ENCODE measurements around the gene CARD19. TPM values are rescaled to one million over a fixed set of nuclear protein-coding genes. Genes with fewer than 3 reads are reported as not detected.

CARD19 gene
- total RNA-seq, 1 donor from 2014 or later = 38.0 TPM

DNA sequence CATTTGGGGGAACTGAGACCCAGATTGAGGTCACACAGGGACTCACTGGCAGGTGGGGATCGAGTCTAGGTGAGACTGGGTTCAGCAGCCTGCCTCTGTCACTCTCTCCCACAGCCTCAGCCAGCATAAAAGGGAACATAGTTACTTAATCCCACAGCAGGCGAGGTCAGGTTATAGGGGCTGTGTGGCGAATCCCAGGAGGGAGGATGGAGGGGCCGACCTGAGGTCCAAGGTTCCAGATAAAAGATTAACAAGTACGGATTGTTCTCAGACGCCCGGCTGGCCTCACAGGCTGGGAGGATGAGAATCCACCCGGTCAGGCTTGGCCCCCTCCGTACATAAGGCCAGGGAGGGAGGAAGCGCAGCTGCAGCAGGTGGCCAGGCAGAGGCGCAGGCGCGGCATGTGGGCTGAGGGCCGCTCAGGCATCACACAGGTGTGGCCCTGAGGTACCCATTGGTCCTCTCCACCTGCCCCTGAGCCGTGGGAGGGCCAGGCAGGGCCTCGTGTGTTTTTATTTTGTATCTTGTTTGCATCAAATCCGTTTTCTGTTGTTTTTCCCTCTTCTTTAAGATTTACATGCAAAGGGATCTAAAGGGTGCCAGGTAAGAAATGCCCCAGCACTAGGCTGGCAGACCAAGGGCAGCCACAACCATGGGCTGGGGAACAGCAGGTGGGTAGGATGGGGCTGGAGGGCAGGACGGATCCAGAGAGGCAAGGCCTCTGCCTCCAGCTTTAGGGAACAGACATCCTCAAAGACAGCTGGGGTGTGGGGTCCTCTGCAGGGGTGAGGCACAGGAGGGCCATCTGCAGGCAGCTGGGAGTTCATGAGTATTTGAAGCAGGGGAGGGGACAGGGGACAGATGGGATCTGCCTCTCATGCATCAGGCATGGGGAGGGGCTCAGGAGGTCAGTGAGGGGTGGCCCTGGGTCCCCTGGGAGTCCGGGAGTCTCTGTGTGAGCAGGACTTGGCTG is 33.9 kb upstream of the CARD19 start:
- peak; percentile 69 for DNase-seq (ENCODE audit: low read depth)

DNA sequence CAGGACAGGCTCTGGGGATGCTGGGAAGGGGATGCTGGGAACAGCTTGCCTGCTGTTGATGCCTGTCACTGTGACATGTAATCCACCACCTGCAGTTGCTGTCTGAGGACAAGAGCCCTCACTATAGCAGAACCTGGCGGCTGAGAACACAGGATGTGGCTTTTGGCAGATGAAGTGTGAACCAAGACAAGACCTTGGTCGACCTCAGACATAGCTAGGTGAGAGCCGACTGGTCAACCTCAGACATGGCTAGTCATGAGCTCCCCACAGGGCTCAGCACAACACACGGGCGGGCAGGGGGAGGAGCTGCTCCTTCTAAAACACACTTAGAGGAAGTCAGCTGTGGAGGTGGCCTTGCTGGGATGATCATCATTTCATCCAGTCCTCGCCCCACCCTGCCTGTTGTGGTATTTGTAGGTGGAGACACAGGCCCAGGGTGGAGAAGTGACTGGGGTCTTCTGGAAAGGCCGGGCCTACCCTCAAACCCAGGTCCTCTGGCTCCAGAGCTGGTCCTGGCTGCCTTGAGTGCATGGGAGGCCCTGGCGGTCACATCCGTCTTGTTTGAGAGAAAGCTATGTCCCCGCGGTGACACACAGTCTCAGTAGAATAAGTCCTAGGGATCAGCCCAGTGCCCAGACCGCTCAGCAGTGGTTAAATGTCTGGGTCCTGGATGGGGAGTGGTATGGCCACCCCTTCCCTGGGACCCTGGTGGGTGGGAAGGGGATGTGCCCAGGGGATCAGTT is 31.5 kb upstream of the CARD19 start:
- DNase-seq (ENCODE audit: low read depth) = peak; percentile 64

DNA sequence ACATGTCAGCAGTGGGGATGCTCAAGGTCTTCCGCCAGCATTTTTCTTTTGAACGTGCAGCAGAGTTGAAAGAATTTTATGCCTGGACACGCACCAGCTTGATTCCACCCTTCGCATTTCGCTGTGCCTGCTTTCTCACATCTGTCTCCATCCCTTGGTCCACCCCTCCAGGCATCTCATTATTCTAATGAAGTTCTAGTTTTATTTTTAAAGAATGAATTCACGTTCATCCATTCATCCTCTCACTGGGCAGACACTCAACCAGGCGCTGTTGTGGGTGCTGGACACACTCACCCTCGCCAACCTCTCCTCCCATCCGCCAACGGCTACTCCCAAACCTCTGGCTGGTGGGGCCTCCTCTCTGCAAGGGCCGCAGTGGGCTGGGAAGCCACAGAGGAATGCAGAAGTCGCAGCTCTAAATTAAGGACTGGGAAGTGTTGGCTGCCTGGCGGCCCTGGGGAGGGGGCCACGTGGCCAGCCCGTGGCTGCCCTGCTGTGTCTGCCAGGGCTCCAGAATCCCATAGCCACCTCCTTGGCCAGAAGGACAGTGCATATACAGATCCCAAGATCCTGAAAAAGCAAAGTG is 30.8 kb upstream of the CARD19 start:
- no peak for DNase-seq (ENCODE audit: low read depth)

DNA sequence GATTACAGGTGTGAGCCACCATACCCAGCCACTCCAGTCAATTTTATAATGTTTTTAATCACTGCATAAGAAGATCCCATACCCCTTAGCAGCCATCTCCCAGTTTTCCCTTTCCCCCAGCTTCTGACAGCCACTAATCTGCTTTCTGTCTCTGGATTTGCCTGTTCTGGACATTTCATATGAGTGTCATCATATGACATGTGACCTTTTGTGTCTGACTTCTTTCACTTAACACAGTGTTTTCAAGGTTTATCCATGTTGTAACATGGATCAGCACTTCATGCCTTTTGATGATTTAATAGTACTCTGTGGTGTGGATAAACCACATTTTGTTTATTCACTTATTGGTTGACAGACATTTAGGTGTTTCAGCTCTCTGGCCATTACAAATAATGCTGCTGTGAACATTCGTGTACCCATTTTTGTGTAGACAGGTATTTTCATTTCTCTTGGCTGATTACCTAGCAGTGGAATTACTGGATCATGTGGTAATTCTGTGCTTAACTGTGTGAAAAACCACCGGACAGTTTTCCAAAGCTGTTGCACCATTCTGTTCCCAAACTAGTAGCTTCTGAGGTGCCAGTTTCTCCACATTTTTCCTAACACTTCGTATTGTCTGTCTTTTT is 28.9 kb upstream of the CARD19 start:
- peak; percentile 50 for DNase-seq (ENCODE audit: low read depth)

DNA sequence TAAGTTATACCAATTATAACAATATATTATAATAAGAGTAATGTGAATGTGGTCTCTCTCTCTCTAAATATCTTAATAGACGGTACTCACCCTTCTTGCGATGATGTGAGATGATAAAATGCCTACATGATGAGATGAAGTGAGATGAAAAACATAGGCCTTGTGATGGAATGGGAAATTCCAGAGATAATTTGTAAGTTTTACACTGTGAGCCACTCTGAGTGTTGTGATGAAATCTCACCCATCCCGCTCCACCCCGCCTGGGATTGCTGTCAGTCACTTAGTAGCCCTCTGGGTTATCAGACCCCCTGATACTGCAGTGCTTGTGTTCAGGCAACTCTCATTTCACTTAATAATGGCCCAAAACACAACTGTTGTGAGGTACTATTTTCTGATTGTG is 27.1 kb upstream of the CARD19 start:
- DNase-seq (ENCODE audit: low read depth) = no peak

DNA sequence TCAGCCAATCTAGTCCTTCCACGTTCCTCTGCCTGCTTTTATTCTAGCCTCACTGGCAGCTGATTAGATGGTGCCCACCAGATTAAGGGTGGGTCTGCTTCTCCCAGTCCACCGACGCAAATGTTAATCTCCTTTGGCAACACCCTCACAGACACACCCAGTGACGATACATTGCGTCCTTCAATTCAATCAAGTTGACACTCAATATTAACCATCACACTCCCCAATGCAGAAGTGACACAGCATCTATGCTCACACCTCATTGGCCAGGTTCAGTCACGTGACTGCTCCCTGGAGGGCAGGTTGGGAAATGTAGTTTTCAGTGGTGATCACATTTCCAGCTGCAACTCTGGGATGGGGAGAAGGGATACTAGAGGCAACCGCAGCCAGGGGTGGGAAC is 24.6 kb upstream of the CARD19 start:
- no peak for DNase-seq (ENCODE audit: low read depth)

DNA sequence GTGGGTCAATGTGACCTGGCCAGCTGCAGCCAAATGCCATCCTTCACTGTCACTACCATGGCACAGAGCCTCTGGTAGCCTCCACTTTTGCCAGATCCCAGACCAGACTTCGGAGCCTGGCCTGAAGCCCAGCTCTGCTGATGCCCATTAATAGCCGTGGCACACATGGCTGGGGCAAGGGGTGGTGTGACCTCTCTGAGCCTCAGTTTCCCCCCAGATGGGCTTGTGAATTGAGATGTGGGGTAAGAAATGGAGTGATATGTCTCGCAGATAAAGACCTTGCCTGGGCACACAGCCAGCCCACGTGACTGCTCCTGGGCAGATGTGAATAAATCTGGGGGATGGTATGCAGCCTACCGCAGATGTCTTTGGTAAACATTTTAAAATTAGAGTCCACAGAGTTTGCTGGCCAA is 23.6 kb upstream of the CARD19 start:
- peak; percentile 36 for DNase-seq (ENCODE audit: low read depth)

DNA sequence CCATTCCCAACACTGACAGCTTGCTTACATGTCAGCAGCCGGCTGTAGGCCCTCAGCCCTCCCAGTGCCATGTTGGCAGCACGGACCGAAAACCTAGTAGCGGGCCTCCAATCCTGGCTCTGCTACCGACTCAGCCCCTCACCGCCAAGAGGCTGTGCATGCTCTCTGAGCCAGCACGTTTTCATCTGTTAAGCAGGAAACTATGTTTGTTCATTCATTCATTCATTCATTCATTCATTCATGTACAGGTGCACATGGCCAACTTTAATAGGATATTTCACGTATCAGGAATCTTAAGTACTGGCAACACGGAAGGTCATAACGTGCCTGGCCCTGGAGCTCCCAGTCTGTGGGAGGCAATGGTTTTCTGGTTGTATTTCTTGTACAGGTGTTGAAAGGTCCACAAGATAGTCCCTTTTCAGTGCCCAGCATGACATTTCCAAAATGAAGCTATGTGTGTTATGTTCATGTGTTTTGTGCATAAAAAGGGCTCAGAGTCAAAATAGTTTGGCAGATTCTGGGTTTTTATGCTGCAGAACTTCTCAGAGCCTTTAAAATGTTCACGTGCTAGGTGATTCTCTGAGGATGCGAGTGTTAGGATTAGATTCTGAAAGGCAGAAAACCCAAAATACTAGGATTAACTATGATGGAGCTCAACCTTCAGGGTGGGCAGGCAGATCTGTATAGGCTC is 19.8 kb upstream of the CARD19 start:
- no peak for DNase-seq (ENCODE audit: low read depth)

DNA sequence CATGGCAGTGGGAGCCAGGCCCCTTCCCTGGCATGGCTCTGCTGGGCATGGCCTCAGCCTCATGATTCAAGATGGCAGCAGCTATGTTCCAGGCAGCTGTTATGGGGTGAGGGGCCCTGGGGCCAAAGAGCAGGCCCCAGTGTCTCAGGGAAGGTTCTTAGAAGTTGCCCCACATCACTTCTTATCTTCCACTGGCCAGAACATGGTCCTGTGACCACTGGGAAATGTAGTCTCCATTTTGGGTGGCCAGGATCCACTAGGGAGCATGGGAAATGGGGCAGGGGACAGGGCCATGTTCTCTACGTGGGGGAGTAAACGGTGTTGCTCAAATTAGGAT is 19.3 kb upstream of the CARD19 start:
- DNase-seq (ENCODE audit: low read depth) = no peak

DNA sequence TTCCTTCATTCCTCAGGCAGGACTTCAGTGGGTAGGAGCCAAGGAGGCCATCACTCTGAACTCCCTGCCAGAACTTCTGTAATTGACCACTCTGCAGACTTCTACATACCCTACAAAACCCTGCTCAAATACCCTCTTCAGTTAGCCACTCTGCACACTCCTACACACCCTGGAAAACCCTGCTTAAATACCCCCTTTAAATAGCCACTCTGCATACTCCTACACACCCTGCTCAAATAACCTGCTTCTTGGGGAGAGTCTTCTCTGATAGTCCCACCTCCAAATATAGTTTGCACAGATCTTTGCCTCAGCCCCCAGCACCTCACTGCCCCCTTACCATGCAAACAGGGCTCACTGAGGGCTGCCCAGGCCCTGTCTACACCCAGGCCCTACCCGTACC is 18.6 kb upstream of the CARD19 start:
- no peak for DNase-seq (ENCODE audit: low read depth)

DNA sequence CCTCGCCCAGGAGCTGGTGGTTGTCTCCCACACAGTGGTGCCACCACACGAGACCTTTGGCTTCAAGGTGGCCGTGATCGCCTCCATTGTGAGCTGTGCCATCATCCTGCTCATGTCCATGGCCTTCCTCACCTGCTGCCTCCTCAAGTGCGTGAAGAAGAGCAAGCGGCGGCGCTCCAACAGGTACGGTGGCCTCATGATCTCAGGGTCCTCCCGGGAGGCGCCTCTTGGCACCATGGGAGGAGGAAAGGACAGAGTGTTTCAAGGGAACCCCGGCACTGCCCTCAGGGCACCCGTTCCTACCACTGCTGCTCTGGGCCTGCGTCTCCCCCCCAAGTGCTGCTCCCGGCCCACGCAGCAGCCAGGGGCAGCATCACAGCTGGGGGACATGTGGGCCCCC is 18.2 kb upstream of the CARD19 start:
- no peak for DNase-seq (ENCODE audit: low read depth)

DNA sequence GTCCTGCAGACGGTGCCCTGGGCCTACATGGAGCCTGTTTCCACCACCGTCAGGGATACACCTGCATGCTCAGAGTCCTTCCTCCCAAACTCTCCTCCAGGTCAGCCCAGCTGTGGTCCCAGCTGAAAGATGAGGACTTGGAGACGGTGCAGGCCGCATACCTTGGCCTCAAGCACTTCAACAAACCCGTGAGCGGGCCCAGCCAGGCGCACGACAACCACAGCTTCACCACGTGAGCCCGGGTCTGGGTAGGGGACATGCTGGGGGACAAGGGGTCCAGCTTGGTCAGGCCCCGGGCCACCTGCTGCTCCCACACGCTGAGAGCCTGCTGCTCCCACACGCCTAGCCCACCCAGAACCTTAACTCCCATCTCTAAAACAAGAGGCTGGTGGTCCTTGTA is 16.6 kb upstream of the CARD19 start:
- no peak for DNase-seq (ENCODE audit: low read depth)

DNA sequence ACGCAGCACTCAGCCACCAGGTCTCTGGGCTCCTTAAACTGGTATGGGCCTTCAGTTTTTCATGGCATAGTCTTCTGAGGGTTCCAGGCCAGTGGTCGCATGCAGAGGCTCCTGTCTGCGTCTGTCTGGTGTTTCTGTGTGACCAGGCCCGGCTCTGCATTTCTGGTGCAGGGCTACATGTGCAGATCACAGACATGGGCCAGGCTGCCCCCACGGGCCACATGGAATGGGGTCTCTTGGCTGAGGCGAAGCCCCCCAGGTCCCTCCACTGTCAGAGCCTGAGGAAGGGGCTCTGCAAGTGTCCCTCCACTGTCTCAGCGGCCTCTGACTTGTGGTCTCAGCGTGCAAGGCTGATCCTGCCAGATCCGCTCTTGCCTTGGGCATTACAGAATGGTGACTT is 15.6 kb upstream of the CARD19 start:
- no peak for DNase-seq (ENCODE audit: low read depth)

DNA sequence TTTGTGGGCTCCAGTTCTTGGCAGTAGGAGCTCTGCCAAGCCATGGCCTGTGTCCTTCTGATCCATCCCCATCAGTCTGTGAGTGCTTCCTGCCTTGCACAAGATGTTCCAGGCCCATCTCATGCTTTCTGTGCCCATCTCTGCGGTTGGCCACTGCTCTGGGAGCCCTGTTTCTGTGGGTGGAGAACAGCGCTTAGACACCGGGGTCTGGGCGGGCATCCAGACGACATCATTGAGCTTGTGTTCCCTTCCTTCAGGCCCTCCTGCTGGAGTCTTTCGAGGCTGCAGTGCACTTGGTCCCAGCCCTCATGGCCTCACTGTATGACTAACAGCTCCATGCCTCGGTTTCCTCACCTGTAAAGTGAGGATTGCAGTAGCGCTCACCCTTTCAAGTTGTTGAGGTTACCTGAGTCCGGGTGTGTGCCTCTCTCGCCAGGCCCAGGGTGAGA is 14.9 kb upstream of the CARD19 start:
- no peak for DNase-seq (ENCODE audit: low read depth)

DNA sequence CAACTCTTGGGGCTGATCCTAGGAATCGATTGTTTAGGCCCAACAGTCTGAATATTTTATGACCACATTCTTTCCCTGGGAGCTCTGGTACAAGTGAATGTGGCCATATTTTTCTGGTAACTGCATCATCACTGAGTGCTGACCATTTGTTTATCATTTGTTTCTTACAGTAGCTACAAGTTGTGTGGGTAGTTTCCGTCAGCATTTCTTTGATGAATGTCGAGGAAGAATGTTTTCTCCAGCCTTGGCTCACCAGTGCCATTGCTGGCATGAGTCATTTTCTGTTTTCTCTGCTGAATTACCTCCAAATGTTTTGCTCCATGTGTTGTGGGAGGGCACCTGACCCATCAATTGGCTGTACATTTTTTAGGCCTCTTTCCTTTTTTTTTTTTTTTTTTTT is 14.1 kb upstream of the CARD19 start:
- no peak for DNase-seq (ENCODE audit: low read depth)

DNA sequence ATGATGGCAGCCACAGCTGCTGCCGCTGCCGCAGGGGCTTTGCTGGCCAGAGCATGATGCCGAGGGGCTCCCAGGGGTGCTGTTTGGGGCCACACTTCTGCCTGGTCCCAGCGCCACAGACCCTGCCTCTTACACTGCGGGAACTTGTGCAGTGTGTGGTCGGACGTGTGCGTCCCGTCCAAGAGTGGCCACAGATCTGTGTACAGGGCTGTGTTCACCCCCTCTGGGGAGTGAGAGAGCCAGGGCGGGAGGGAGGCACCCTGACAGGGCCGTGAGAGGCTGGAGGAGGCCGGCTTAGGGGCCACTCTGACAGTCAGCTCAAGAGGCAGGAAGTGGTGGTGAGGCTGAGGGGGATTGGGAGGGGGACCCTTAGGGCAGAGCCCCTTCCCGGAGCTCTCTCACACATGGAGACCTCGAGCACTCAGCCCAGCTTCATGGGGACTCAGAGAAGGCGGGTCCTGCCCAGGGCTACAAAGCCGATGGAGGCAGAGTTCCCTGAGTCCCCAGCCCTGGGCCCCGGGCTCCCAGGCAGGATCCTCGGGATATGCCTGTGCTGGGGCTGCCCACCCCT is 13.1 kb upstream of the CARD19 start:
- DNase-seq (ENCODE audit: low read depth) = no peak

DNA sequence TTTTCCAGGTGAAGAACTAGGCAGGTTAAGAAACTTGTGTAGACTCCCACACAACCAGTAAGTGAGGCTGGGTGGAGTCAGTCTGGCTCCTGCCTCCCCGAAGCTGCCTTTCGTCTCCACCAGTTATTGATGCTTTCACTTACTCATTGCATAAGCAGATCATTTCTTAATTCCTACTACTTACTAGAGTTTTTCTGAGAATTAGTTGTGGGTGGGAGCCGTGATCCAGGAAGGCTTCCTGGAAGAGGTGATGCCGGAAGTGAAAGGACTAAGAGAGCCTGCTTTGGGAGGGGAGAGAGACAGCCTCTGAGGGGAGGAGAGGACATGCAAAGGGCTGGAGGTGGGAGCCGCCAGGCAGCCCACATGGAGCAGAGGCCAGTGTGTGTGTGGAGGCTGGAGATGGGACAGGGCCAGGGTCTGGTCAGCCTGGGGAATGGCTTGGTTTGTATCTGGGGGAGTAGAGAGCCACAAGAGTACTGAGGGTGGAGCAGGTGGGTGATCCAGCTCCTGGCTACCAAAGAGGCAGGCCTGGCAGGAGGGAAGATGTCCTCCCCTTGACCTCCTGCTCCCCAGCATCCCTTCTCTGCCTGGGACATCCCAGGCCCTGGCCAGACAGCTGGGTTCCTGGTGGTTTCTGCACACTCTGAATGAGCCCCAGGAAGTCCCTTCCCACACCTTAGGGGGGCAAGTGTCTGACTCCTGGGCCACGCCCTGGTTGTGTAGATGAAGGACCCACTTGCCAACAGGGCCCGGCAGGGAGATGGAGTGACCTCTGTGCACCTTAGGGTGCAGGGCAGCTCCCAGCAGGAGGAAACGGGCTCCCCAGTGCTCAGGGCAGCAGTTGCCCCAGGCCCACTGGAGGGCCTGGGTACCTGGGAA is 12.2 kb upstream of the CARD19 start:
- DNase-seq (ENCODE audit: low read depth) = no peak

DNA sequence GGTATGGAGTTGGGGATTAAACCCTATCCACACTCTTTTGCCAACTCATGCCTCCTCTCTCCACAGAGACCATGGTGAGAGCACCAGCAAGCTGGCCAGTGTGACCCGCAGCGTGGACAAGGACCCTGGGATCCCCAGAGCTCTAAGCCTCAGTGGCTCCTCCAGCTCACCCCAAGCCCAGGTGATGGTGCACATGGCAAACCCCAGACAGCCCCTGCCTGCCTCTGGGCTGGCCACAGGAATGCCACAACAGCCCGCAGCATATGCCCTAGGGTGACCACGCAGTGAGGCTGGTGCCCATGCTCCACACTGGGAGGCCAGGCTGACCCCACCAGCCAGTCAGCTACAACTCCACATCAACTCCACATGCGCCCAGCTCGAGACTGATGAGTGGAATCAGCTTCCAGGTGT is 11.5 kb upstream of the CARD19 start:
- DNase-seq (ENCODE audit: low read depth) = no peak

DNA sequence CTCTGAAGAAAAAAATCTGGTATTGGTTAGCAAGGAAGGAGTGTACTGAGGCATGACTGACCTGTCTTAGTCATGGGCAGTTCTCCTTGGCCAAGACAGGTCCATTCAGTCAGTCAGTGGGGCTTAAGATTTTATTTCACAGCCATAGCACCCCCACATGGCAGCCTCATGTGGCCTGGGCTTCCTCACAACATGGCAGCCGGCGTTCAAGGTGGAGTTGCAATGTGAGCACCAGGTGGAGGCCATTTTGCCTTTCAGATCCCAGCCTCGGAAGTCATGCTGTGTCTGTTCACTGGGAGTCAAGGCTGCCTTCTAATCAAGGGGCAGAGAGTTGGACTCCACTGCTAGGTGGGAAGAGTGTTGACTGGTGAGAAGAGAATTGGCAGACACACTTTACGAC is 10.3 kb upstream of the CARD19 start:
- DNase-seq (ENCODE audit: low read depth) = no peak
